ENCODE measurements around the gene TRMT1.

DNA sequence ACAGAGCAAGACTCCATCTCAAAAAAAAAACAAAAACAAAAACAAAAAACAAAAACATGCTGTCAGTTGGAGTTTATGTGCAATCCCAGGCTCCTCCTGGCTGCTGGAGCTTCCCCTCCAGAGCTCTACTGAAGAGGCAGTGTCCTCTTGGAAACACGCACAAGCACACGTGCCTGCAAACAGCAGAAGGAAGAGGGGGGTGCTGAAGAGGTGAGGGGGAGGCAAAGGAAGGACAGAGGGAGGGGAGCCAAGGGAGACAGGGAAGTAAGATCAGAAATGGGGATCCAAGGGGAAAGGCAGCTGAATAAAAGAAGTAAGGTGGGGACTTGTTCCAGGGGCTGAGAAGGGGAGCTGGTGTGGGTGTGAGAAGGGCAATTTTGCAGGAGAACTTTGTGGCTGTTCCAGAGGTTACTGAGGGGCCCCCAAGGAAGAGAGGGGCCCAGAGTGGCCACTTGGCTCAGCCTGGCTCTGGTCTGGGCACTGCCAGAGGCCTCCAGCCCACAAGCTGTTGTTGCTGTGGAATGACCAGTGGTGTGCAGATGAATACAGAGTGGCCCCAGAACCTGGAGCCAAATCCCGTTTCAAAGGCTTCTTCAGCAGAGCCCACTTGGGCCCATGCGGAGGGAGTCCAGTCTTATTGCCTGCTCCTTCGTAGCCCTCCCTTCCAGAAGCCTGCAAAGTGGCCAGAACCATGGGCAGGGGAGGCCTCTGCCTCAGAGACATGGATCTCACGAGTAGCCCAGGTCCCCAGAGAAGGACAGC is 48.3 kb downstream of the TRMT1 start:
- TF ChIP-seq, protein P1, sequence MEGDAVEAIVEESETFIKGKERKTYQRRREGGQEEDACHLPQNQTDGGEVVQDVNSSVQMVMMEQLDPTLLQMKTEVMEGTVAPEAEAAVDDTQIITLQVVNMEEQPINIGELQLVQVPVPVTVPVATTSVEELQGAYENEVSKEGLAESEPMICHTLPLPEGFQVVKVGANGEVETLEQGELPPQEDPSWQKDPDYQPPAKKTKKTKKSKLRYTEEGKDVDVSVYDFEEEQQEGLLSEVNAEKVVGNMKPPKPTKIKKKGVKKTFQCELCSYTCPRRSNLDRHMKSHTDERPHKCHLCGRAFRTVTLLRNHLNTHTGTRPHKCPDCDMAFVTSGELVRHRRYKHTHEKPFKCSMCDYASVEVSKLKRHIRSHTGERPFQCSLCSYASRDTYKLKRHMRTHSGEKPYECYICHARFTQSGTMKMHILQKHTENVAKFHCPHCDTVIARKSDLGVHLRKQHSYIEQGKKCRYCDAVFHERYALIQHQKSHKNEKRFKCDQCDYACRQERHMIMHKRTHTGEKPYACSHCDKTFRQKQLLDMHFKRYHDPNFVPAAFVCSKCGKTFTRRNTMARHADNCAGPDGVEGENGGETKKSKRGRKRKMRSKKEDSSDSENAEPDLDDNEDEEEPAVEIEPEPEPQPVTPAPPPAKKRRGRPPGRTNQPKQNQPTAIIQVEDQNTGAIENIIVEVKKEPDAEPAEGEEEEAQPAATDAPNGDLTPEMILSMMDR (conservative IDR thresholded peaks at IDR 0.05; ENCODE audit: low read depth, low read length): no peak
- TF ChIP-seq EZH2 (IDR thresholded peaks at IDR 0.05; ENCODE audit: borderline replicate concordance, low read depth, low read length, poor library complexity, severe bottlenecking): no peak
